ENCODE measurements around the gene DGKG.
A peak's percentile ranks its signal among the peaks of the same experiment; 100 is the strongest.

Gene DGKG

GRCh38 chr3:186216900-186217819 lies 144.9 kb downstream of the DGKG start:
- FAIRE-seq, result no peak
- DNase-seq (ENCODE audit: insufficient read length, low spot score), result no peak

GRCh38 chr3:186214670-186215069 lies 147.4 kb downstream of the DGKG start:
- FAIRE-seq (no peak), DNase-seq (ENCODE audit: insufficient read length, low spot score) (no peak)

GRCh38 chr3:186213946-186214345 lies 148.1 kb downstream of the DGKG start:
- DNase-seq (ENCODE audit: insufficient read length, low spot score) (no peak), FAIRE-seq (no peak)

- DNase-seq (ENCODE audit: insufficient read length, low spot score) (no peak), FAIRE-seq (no peak)
These were observed 149.4 kb downstream of the DGKG start for GRCh38 chr3:186212611-186213010.

- no peak for DNase-seq (ENCODE audit: insufficient read length, low spot score)
- no peak for FAIRE-seq
These were observed 151.1 kb downstream of the DGKG start for GRCh38 chr3:186210852-186211500.

- no peak for FAIRE-seq
- peak; percentile 17 for DNase-seq (ENCODE audit: insufficient read length, low spot score)
These were observed 152.0 kb downstream of the DGKG start for GRCh38 chr3:186209810-186210752.

GRCh38 chr3:186208296-186208989 lies 153.6 kb downstream of the DGKG start:
- FAIRE-seq, result no peak
- no peak for DNase-seq (ENCODE audit: insufficient read length, low spot score)

GRCh38 chr3:186207515-186207914 lies 154.5 kb downstream of the DGKG start:
- FAIRE-seq (no peak), DNase-seq (ENCODE audit: insufficient read length, low spot score) (no peak)

- no peak for FAIRE-seq
These were observed 161.3 kb downstream of the DGKG start for GRCh38 chr3:186200726-186201125.

GRCh38 chr3:186198442-186198841 lies 163.6 kb downstream of the DGKG start:
- FAIRE-seq, result no peak
- no peak for DNase-seq (ENCODE audit: insufficient read length, low spot score)

More at GRCh38 chr3:186200726-186201125, 161.3 kb downstream of the DGKG start:
- no peak for DNase-seq (ENCODE audit: insufficient read length, low spot score)

GRCh38 chr3:186194451-186194811 lies 167.6 kb downstream of the DGKG start:
- no peak for FAIRE-seq
- no peak for DNase-seq (ENCODE audit: insufficient read length, low spot score)

GRCh38 chr3:186193534-186194450 lies 168.2 kb downstream of the DGKG start:
- DNase-seq (ENCODE audit: insufficient read length, low spot score) (no peak), FAIRE-seq (no peak)

GRCh38 chr3:186192823-186193222 lies 169.2 kb downstream of the DGKG start:
- FAIRE-seq, result no peak
- no peak for DNase-seq (ENCODE audit: insufficient read length, low spot score)

GRCh38 chr3:186189492-186189891 lies 172.5 kb downstream of the DGKG start:
- no peak for FAIRE-seq
- DNase-seq (ENCODE audit: insufficient read length, low spot score), result no peak

- DNase-seq (ENCODE audit: insufficient read length, low spot score) (no peak), FAIRE-seq (no peak)
These were observed 174.4 kb downstream of the DGKG start for GRCh38 chr3:186187401-186188275.

GRCh38 chr3:186185194-186185787 lies 176.7 kb downstream of the DGKG start:
- no peak for DNase-seq (ENCODE audit: insufficient read length, low spot score)

GRCh38 chr3:186184021-186184420 lies 178.0 kb downstream of the DGKG start:
- FAIRE-seq (no peak), DNase-seq (ENCODE audit: insufficient read length, low spot score) (no peak)

More at GRCh38 chr3:186185194-186185787, 176.7 kb downstream of the DGKG start:
- FAIRE-seq, result no peak

GRCh38 chr3:186182850-186183249 lies 179.2 kb downstream of the DGKG start:
- FAIRE-seq (no peak), DNase-seq (ENCODE audit: insufficient read length, low spot score) (no peak)
